Liver (tissue), 9 donors: ENCODE results near the gene DNHD1. TPM values are rescaled to one million over a fixed set of nuclear protein-coding genes. Genes with fewer than 3 reads are reported as not detected.

Experiments used
- DNase-seq: peaks from one replicate; pipeline ENCODE4 v3.0.0-alpha.2; 2017; ENCODE audit warnings: low spot score
- H3K27ac ChIP-seq, 2 donors: one replicate each; pipeline ENCODE4 v1.7.0; 2013; ENCODE audit warnings: inconsistent platforms in 2 of 2, low read length in 2 of 2, control low read depth in 1 of 2, low read depth in 1 of 2, mild to moderate bottlenecking in 1 of 2
- H3K27me3 ChIP-seq, 4 donors: one replicate each; pipeline versions ENCODE4 v1.6.1 to v1.7.0; 2013; ENCODE audit warnings: low read length in 3 of 4, inconsistent platforms in 1 of 4, mild to moderate bottlenecking in 1 of 4, moderate library complexity in 1 of 4; ENCODE audit not compliant: control insufficient read depth in 4 of 4, insufficient read depth in 4 of 4
- H3K36me3 ChIP-seq, 4 donors: one replicate each; pipeline versions ENCODE4 v1.6.1 to v1.7.0; 2013; ENCODE audit warnings: low read length in 3 of 4, mild to moderate bottlenecking in 3 of 4, low read depth in 1 of 4, moderate library complexity in 1 of 4; ENCODE audit not compliant: control insufficient read depth in 4 of 4, insufficient read depth in 3 of 4
- H3K4me1 ChIP-seq, 4 donors: one replicate each; pipeline versions ENCODE4 v1.6.1 to v1.7.0; 2013; ENCODE audit warnings: low read length in 3 of 4, mild to moderate bottlenecking in 3 of 4, moderate library complexity in 1 of 4; ENCODE audit not compliant: control insufficient read depth in 4 of 4, insufficient read depth in 4 of 4
- H3K4me3 ChIP-seq, 3 donors: one replicate each; pipeline versions ENCODE4 v1.6.1 to v1.7.0; 2013; ENCODE audit warnings: low read length in 3 of 3, control low read depth in 1 of 3, low read depth in 1 of 3, mild to moderate bottlenecking in 1 of 3
- H3K9ac ChIP-seq, 2 donors: one replicate each; pipeline ENCODE4 v1.7.0; 2013; ENCODE audit warnings: low read length in 2 of 2, mild to moderate bottlenecking in 2 of 2, moderate library complexity in 2 of 2, control low read depth in 1 of 2, low read depth in 1 of 2
- H3K9me3 ChIP-seq, 4 donors: one replicate each; pipeline versions ENCODE4 v1.6.1 to v1.7.0; 2013; ENCODE audit warnings: low read length in 3 of 4; ENCODE audit not compliant: control insufficient read depth in 4 of 4
- ATF3 ChIP-seq: IDR thresholded peaks from 2 replicates; pipeline ENCODE4 v1.6.1; 2016; ENCODE audit warnings: antibody characterized with exemption
- FOXA1 ChIP-seq: IDR thresholded peaks from 2 replicates; pipeline ENCODE4 v1.6.1; 2016; ENCODE audit warnings: antibody characterized with exemption
- GABPA ChIP-seq, 2 donors: IDR thresholded peaks in 1 of 2; conservative IDR thresholded peaks in 1 of 2; 2 replicates each; pipeline ENCODE4 v1.6.1; 2016; ENCODE audit warnings: antibody characterized with exemption in 2 of 2, mild to moderate bottlenecking in 1 of 2, moderate library complexity in 1 of 2
- HNF4A ChIP-seq, 2 donors: conservative IDR thresholded peaks; 2 replicates each; pipeline ENCODE4 v1.6.1; 2016; ENCODE audit warnings: antibody characterized with exemption in 2 of 2, mild to moderate bottlenecking in 2 of 2
- MAX ChIP-seq: IDR thresholded peaks from 2 replicates; pipeline ENCODE4 v1.6.1; 2016; ENCODE audit warnings: antibody characterized with exemption
- NR2F2 ChIP-seq: IDR thresholded peaks from 2 replicates; pipeline ENCODE4 v1.6.1; 2016; ENCODE audit warnings: antibody characterized with exemption
- RAD21 ChIP-seq, 2 donors: IDR thresholded peaks; 2 replicates each; pipeline ENCODE4 v1.6.1; 2016; ENCODE audit warnings: antibody characterized with exemption in 2 of 2, mild to moderate bottlenecking in 2 of 2
- REST ChIP-seq: IDR thresholded peaks from 2 replicates; pipeline ENCODE4 v1.6.1; 2016; ENCODE audit warnings: antibody characterized with exemption, mild to moderate bottlenecking
- RXRA ChIP-seq, 2 donors: IDR thresholded peaks; 2 replicates each; pipeline ENCODE4 v1.6.1; 2017 to 2018; ENCODE audit warnings: antibody characterized with exemption in 2 of 2, mild to moderate bottlenecking in 1 of 2
- SP1 ChIP-seq: IDR thresholded peaks from 2 replicates; pipeline ENCODE4 v1.6.1; 2018; ENCODE audit warnings: antibody characterized with exemption, mild to moderate bottlenecking
- TAF1 ChIP-seq: conservative IDR thresholded peaks from 2 replicates; pipeline ENCODE4 v1.6.1; 2016; ENCODE audit warnings: antibody characterized with exemption, mild to moderate bottlenecking
- ZBTB33 ChIP-seq: IDR thresholded peaks from 2 replicates; pipeline ENCODE4 v1.6.1; 2016; ENCODE audit warnings: antibody characterized with exemption
- WGBS: extraction: QIAGEN DNeasy Blood & Tissue Kit; methylation state at CpG from one replicate; pipeline ENCODE4 v1.1.7; 2013; 5-methylcytosine and 5-hydroxymethylcytosine counted together
- polyA plus RNA-seq, 2 donors: library from polyadenylated mRNA; stranded (reverse) in 1 of 2; unstranded in 1 of 2; fragments of 200-250 nt in 1 of 2; fragments of >200 nt in 1 of 2; fragmentation: Nextera tagmentation in 1 of 2; extraction: Ambion mirVana in 1 of 2; gene quantifications; one replicate each; pipeline versions ENCODE4 v1.2.1 to v1.2.3, GENCODE V29; 2013 to 2015
- total RNA-seq, 2 donors: library from RNA; depleted of rRNA; stranded (reverse); fragments of >200 nt; gene quantifications; one replicate each; pipeline ENCODE4 v1.2.3, GENCODE V29; 2014
- donor health status: healthy.
- donor health status: healthy.
- donor health status: healthy.
- donor health status: healthy.
- donor health status: healthy.

The DNHD1 gene
- total and polyA plus RNA-seq, 4 donors = 2.1 to 23.6 (median 5.0) TPM

GRCh38 chr11:6548121-6548520 lies 51.0 kb downstream of the DNHD1 start:
- no peak for DNase-seq
- Histone ChIP-seq H3K27me3 (no peaks in the 10 kb centered on the region), H3K36me3 (peaks cover 4 to 17% (median 7%) of the 10 kb centered on the region in 4 donors), H3K27ac (no peak overlapping the region), H3K9ac (no peak overlapping the region), H3K4me3 (no peak overlapping the region), H3K4me1 (no peaks in the 10 kb centered on the region), H3K9me3 (no peaks in the 10 kb centered on the region)
- TF ChIP-seq ATF3 = no peak
- TF ChIP-seq REST = no peak
- TF ChIP-seq TAF1 = no peak
- no peak for TF ChIP-seq FOXA1
- no peak for TF ChIP-seq GABPA (IDR thresholded peaks at IDR 0.05 in 1 of 2, conservative IDR thresholded peaks at IDR 0.05 in 1 of 2)
- no peak for TF ChIP-seq HNF4A (conservative IDR thresholded peaks at IDR 0.05)
- over 99% methylated on average over 2 of the region's 2 CpGs for WGBS

- no peak overlapping the region for H3K4me3 ChIP-seq
- H3K9me3 ChIP-seq = no peaks in the 10 kb centered on the region
- no peaks in the 10 kb centered on the region for H3K4me1 ChIP-seq
- 91% methylated on average over 3 of the region's 3 CpGs for WGBS
- no peak for TF ChIP-seq NR2F2
- no peak for TF ChIP-seq RAD21 (IDR thresholded peaks at IDR 0.05)
- no peak for TF ChIP-seq FOXA1
- TF ChIP-seq GABPA (IDR thresholded peaks at IDR 0.05 in 1 of 2, conservative IDR thresholded peaks at IDR 0.05 in 1 of 2) = no peak
- TF ChIP-seq MAX = no peak
- TF ChIP-seq RXRA (IDR thresholded peaks at IDR 0.05) = no peak
- TF ChIP-seq ZBTB33 = no peak
- TF ChIP-seq TAF1 = no peak
- no peak for TF ChIP-seq SP1
- TF ChIP-seq ATF3 = no peak
- DNase-seq = no peak
- H3K27ac ChIP-seq = no peak overlapping the region
- H3K36me3 ChIP-seq = peaks cover 4 to 17% (median 7%) of the 10 kb centered on the region in 4 donors
- H3K27me3 ChIP-seq = no peaks in the 10 kb centered on the region
- H3K9ac ChIP-seq = no peak overlapping the region
Measured at GRCh38 chr11:6548641-6549040, 51.6 kb downstream of the DNHD1 start.
